Right lung (tissue), 5 donors: Measurements from ENCODE around the gene CCDC150. TPM values are rescaled to one million over a fixed set of nuclear protein-coding genes. Genes with fewer than 3 reads are reported as not detected.
"Not testable (repeated sequence)": the region's sequence is repeated elsewhere in the genome, so short reads cannot be mapped to it uniquely, and the experiment has no call there.

Experiments
- DNase-seq, 2 donors: peaks; one replicate each; pipeline ENCODE4 v3.0.0-alpha.2; 2013
- polyA plus RNA-seq, 5 donors: library from polyadenylated mRNA; unstranded; fragments of 120-200 nt; gene quantifications; one replicate each; pipeline versions ENCODE4 v1.2.1 to v1.2.3, GENCODE V29; 2013; ENCODE audit warnings: inconsistent platforms in 1 of 5, low replicate concordance in 1 of 5; ENCODE audit not compliant: insufficient read length in 5 of 5, insufficient read depth in 1 of 5

The CCDC150 gene
- polyA plus RNA-seq, 5 donors: 9.3 to 20.9 (median 14.5) TPM

DNA sequence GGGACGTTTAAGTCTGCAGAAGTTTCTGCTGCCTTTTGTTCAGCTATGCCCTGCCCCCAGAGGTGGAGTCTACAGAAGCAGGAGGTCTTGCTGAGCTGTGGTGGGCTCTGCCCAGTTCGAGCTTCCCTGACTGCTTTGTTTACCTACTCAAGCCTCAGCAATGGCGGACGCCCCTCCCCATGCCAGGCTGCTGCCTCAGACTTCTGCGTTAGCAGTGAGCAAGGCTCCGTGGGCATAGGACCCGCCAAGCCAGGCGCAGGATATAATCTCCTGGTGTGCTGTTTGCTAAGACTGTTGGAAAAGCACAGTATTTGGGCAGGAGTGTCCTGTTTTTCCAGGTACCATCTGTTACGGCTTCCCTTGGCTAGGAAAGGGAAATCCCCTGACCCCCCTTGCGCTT is 70.5 kb downstream of the CCDC150 start:
- not testable (repeated sequence) for DNase-seq

DNA sequence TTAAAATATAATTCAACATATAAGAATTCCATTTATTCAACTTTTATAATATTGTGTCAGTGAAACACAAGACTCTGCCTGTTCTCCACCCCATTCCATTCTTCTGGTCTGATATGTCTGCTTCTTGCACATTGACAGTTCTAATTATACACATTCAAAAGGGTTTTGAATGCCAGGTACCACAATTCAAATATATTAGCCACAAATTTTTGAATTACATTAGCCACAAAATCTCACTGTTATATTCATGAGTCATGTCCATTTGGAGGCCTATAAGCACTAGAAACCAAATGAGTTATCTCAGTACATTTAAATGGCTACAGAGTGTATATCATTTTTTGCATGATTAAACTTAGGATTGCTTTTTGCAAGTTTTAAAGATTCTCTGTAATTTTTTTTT is 72.1 kb downstream of the CCDC150 start:
- no peak for DNase-seq

DNA sequence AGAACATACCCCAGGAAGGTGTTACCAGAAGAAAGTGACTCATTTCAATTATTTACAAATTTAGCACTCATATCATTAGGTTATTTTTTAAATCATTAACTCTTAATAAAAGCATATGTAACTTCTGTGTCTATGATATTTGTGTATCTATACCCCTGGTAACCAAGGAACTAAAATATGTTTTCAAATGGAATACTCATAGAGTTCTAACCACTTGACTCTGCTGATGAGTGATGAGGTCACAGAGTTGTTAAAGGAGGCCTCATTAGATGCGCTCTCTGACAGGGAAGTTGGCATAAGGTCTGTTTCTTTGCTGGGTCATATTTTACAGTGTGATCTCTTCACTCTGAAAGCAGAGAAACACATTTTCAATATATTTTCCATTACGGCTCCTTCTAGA is 73.4 kb downstream of the CCDC150 start:
- no peak for DNase-seq

DNA sequence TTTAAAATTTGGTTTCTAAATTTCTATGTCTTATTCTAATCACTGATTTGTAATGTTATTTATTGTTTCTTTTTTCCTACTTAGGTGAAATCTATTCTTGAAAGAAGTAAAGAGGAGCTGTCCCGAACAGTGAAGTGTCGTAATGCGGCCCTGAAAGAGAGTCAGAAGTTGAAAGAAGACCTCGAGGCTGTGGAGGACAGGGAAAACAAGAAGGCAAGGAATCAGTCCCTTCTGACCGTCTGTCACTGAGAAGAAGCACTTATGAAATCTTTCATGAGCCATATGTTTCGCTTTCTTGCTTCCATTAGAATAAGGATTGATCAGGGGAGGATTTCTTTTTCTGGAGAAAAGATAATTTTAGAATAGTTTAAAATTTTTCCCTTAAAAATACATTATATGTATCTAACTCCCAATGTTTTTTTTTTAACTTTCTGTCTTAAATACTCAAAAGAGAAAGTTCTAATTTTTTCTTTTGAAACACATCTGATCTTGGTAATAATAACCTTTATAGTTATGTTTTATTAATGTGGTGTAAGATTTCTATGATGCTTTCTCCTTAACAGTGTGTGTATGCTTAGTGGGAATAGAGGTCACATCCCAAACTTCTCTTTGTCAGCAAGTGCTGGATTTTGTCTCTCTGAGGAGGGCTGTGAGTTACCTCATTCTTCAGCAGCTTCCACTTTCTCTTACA is 79.0 kb downstream of the CCDC150 start:
- no peak for DNase-seq

DNA sequence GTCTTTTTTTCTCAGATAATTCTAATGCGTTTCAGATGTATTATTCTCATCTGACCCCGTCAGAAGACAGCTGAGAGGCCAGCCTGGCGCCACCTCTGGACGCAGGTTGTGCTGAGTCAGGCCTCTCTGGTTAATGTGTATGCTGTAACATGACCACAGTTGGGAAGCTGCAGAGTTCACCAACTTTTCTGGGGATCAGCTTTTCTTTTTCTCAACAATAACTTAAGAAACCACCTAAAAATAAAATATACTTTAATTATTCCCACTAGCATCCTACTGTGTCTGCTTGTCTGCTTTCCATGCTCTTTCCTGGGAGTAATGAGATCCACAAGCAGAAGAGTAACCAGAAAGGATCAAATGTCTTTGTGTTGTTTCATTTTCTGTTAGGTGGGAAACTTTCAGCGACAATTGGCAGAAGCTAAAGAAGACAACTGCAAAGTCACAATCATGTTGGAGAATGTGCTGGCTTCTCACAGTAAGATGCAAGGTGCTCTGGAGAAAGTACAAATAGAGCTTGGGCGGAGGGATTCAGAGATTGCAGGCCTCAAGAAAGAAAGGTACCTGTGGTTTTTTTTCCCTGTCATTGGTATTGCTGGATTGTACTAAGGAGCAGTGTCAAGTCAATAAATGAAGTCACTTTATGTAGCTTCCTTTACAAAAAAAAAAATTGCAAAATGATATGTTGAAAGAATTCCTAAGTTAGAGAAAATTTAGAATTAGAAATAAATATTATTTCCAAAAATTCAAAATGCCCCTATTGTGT is 79.8 kb downstream of the CCDC150 start:
- peak in 1 of 2 donors; percentile 11 for DNase-seq

DNA sequence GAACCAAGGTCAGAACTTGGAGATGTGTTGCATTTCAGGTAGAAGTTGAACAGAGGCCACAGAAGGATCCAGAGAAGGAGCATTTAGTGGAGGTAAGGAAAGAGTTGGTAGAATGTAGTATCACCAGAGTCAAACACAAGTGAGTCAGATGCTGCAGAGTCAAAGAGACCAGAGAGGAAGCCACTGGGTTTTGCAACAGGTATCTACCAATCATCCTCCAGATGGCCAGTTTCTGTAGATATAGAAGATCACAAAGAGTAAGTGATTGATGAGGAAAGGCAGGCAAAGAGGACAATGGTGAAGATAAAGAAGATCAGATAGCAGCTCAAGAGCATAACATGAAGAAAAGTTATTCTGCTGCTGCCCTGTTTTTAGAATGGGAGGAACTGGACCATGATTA is 84.1 kb downstream of the CCDC150 start:
- no peak for DNase-seq

DNA sequence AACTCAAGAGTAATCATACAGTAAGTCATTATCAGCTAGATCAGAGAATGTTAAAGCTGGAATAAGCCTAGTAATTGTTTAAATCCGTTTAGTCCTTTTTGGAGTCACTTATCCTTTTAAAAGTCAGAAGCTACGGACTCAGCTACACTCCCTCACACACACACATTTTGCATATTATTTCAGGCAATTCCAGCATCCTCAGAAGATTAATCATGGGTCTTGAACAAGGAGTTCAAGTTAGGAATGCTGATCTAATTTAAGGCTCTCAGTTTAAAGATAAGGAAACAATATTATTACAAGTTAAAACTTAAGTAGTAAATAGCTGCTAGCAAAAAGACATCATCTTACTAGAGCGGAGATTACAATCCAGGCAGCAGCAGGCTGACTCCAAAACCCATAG is 85.7 kb downstream of the CCDC150 start:
- no peak for DNase-seq

DNA sequence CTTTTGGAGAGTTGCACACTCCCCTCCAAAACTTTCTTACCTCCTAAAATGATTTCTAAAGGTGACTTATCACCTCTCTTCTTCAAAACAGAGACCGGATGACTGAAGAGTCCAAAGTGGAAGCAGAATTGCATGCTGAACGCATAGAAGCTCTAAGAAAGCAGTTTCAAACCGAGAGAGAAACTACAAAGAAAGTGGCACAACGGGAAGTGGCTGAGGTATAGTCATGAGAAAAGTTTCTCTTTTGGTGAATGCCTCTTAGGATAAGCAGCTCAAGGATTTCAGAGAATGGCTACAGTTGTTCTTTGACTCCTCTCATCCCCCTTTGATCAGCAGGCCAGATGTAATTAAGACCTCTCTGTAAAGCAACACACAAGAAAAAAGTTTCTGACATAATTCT is 86.4 kb downstream of the CCDC150 start:
- DNase-seq: no peak

DNA sequence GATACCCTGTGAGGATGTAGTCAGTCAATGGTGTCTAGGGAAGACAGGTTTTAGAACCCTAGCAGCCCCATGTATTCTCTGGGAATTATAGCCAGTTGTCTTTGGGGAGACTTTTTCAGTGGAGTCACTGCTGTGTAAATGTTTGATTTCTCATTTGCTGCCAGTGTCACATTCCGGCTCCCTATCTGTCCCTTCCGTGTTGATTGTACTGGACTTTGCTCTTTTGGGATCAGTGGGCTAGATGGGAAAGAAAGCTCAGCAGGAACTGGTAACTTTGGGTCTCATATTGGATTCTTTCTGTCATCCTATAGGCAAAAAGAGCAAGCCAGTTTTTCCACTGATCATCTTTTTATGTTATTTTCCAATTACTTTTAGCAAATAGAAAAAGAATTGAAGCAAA is 89.9 kb downstream of the CCDC150 start:
- no peak for DNase-seq

DNA sequence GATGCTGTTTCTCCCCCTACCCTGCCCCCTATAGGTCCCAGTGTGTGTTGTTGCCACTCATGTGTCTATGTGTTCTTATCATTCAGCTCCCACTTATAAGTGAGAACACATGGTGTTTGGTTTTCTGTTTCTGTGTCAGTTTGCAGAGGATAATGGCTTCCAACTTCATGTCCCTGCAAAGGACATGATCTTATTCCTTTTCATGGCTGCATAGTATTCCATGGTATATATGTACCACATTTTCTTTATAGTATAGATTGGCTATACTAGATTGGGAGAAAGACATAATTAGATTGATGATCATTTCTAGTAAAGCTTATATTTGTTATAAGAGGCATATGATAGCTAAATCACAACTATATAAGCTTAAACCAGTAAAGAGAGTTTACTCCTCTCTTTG is 97.1 kb downstream of the CCDC150 start:
- DNase-seq: not testable (repeated sequence)

DNA sequence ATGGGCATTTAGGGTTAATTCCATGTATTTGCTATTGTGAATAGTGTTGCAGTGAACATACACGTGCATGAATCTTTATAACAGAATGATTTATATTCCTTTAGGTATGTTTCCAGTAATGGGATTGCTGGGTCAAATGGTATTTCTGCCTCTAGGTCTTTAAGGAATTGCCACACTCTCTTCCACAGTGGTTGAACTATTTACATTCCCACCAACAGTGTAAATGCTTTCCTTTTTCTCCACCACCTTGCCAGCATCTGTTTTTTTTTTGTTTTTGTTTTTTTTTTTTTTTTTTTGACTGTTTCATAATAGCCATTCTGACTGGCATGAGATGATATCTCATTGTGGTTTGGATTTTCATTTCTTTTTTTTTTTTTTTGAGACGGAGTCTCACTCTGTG is 97.5 kb downstream of the CCDC150 start:
- DNase-seq: no peak

DNA sequence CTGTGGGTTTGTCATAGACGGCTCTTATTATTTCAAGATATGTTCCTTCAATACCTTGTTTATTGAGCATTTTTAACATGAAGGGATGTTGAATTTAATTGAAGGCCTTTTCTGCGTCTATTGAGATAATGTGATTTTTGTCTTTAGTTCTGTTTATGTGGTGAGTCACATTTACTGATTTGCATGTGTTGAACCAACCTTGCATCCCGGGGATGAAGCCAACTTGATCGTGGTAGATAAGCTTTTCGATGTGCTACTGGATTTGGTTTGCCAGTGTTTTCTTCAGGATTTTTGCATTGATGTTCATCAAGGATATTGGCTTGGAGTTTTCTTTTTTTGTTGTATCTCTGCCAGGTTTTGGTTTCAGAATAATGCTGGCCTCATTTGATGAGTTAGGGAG is 99.5 kb downstream of the CCDC150 start:
- DNase-seq: no peak

DNA sequence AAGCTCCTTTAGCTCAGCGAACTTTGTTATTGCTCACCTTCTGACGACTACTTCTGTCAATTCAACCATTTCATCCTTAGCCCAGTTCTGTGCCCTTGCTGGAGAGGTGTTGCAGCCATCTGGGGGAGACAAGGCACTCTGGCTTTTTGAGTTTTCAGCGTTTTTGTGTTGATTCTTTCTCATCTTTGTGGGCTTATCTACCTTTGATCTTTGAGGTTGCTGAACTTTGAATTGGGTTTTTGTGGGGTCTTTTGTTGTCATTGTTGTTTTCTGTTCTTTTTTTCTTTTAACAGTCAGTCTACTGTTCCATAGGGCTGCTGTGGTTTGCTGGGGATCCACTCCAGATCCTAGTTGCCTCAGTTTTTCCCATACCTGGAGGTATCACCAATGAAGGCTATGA is 102.7 kb downstream of the CCDC150 start:
- no peak for DNase-seq

DNA sequence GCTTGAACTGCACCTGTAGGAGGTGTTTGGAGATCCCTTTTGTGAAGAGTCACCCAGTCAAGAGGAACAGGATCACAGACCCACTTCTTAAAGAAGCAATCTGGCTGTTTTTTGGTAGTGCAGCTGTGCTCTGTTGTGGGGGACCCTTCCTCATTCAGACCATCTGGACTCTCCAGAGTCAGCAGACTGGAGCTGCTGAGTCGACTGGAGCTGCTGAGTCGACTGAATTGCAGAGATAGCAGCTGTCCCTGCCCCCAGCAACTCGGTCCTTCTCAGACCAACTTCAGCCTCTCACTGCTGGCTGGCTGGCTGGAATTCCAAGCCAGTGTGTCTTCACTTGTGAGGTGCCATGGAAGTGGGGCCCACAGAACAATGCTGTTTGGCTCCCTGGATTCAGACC is 103.2 kb downstream of the CCDC150 start:
- DNase-seq: no peak

DNA sequence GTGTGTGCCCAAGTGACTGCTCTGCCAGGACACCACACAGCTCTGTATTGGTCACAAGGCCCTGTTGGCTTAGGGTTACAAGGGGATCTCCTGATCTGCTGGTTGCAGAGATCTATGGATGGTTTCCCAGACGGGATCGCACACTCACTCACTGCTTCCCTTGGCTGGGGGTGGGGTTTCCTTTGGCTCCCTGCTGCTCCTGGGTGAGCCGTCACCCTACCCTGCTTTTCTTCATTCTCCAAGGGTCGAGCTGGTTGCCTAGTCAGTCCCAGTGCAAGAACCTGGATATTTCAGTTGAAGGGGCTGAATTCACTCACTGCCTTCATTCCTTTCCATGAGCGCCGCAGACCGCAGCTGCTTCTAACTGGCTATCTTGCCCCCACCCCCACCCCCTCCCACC is 103.7 kb downstream of the CCDC150 start:
- no peak for DNase-seq

DNA sequence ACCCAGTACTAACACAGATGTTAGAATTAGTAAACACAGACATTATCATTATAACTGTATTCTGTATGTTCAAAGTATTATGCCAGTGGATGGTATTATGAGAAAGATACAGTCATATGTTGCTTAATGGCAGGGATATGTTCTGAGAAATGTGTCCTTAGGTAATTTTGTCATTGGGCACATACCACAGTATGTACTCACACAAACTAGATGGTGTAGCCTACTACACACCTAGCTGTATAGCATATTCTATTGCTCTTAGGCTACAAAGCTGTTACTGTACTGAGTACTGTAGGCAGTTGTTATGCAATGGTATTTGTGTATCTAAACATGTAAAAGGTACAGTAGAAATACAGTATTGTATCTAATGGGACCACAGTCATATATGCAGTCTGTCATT is 106.2 kb downstream of the CCDC150 start:
- DNase-seq: no peak

DNA sequence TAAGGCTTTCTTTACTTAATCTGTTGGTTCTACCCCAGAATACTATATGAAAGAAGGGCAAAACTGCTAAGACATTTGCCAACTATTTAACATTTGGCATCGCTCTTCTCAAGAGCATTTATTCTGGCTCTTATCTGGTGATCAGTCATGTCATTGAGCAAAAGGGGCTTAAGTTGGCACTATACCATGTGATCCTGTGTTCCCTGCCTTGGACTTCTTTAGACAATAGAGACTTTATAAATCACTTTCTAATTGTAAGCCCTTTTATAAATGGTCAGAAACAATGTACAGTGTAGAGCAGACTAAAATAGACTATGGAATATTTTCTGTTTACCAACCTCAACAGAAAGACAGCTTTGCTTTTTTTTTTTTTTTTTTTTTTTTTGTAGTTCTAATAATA is 107.9 kb downstream of the CCDC150 start:
- DNase-seq: no peak

DNA sequence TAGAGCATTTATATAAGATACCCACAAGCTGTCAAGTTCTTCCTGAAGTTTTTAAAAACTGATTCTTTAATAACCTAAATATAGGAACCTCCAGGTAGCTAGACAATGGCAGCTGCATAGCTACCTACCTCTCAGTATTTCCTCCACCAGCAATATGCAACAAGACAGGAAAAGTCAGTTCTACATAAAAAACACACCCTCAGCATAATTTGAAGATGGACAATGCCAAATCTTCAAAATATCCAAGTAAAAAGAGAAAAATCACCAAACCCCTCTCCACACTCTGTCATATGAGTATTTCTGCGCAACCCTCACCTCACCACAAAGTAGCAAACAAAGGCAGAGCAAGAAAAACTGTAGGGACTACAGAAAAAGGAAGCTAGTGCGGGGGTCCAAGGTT is 108.6 kb downstream of the CCDC150 start:
- no peak for DNase-seq

DNA sequence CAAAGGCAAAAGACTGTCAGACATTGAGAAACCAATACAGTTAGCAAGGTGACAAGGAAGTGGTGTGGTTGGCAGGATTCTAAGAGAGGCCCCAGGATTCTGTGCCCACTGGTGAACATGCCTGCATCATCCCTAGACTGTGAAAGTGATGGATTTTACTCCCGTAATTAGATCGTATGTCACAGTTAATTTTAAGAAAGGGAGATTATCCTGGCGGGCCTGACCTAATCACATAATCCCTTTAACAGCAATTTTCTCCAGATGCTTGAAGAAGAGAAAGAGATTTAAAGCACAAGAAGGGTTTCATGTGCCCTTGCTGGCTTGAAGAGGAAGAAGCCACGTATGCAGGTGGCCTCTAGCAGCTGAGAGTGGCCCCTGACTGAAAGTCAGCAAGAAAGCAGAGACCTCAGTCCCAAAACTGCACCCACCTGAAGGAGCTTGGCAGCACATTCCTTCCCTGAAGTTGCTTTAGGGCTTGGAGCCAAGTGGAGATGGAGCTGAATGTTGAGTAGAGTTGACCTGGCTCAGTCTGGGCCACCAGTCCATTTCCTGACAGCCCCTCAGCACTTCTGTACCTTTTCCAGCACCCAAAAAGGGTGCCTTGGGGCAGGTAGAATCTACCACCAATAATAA is 110.9 kb downstream of the CCDC150 start:
- no peak for DNase-seq

DNA sequence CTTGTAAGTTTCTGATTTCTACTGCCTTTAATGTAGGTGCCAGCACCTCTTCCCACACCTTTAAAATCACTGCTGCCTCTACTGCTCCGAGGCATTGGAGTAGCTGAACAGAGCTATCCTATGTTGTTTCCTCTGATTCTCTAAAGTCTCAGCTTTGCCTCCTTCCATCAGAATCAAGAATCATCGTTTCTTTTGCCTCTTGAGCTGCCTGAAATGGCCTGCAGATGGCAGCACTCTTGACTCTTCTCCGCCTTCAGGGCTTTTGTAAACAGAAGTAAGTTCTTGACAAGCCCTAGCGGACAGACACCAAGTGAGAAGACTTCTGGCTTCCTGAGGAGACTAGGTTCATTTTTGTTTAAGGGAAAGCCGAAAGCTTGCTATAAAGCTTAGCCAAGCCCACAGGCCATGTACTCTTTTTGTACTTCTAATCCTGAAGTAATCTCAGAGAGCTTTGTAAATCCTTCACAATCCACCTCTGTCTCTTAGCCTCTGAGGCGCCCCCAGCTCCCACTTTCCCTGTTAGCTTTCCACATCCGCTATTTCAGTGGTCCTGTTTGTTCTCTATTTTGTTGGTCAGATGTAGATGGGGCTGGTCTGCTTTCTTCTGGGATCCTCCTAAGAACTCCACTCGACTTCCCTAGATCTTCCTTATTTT is 111.6 kb downstream of the CCDC150 start:
- DNase-seq: peak; percentile 16 to 35

DNA sequence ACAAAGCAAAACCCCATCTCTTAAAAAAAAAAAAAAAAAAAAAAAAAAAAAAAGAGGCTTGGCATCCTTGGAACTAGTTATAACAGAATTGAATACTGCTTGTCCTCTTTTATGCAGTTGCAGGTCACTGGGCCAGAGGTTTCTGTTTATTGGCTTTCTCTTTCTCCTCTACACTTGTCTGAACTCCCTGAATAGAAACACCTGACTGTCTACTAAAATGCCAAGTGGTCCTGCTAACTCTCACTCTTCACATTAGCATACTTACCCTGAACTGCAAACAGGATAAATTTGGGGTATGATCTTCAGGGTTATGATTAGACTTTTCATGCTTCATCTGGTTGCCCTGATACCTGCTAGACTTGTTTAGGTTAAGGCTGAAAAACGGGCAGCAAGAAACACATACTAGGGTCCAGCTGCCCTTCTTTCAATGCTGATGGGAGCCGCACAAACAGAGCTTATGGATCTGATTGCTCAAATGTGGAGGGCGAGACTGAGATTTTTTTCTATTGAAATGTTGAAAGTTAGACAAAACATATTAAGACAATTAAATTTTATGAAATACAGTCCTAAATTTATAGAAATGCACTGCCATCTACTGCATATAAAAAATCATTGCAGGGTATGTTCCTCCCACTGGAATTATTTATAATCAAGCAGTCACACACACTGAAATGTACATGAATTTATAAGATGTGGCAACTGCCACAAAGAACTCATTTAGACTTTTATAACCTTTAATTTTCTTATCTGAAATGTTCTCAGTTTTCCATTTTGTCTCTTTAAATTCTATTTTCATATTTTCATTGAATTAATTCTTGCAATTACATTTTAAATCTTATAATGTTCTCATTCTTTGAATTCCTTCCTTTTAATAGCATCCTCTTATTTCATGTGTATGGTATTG is 119.2 kb downstream of the CCDC150 start:
- DNase-seq: no peak

DNA sequence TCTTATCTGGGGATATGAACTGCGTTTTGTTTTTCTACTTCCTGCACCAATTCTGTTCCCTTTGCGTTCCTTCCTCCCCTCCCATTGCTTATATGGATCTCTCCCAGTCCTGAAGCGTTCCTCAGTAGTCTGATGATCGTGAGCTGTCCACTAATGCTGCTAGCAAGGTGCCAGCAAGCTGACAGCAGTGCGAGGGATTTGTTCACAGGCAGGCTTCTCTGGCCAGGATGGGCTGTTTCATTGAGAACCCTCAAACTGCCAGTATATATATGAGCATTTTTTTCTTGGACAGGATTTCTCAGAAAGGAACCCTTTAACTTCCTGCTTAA is 119.8 kb downstream of the CCDC150 start:
- DNase-seq: no peak
